ENCODE results near the gene SESTD1.

The SESTD1 gene, protein sequence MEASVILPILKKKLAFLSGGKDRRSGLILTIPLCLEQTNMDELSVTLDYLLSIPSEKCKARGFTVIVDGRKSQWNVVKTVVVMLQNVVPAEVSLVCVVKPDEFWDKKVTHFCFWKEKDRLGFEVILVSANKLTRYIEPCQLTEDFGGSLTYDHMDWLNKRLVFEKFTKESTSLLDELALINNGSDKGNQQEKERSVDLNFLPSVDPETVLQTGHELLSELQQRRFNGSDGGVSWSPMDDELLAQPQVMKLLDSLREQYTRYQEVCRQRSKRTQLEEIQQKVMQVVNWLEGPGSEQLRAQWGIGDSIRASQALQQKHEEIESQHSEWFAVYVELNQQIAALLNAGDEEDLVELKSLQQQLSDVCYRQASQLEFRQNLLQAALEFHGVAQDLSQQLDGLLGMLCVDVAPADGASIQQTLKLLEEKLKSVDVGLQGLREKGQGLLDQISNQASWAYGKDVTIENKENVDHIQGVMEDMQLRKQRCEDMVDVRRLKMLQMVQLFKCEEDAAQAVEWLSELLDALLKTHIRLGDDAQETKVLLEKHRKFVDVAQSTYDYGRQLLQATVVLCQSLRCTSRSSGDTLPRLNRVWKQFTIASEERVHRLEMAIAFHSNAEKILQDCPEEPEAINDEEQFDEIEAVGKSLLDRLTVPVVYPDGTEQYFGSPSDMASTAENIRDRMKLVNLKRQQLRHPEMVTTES

DNA sequence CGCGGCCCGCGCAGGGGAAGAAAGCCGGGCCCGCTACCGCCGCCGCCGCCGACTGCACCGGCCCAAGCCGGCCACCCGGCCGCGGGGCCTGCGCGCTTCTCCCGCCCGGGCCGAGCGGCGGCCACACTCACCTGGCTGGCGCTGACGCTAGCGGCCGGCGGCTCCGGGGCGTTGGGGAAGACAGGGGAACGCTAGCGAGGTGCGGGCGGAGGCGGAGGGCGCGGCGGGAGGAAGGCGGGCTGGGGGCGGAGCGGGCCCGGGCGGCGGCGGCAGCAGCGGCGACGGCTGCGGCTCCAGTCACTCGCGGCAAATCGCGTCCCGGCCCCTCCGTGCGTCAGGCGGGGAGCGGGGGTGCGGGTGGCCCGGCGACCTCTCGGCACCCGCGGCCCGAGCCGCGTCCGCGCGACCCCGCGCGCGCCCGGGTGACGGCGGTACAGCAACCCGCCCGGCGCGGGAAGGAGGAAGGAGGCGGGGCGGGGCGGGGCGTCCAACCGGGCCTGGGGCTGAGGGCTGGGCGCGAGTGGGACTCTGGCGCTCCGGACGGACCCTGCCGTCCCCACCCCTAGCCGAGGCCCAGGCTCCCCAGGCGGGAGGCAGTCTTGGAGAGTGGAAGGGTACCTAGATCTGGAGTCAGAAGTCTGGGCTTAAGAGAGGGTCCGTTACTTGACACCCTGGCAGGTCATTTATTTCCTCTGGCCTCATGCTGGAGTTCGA lies at the start of gene SESTD1:
Gene SESTD1, minus strand, starts transcription at position 465 of the 714 bp plus-strand sequence. CDS start 72,991 bp downstream, outside the sequence.
- DNase-seq: peak; percentile 50
- in situ Hi-C loops (cut with HindIII; ENCODE audit: low pct_ligation_motif_present, low pct_unique_long_range_greater_than_20kb, low sequenced_read_pairs): no loop called here

DNA sequence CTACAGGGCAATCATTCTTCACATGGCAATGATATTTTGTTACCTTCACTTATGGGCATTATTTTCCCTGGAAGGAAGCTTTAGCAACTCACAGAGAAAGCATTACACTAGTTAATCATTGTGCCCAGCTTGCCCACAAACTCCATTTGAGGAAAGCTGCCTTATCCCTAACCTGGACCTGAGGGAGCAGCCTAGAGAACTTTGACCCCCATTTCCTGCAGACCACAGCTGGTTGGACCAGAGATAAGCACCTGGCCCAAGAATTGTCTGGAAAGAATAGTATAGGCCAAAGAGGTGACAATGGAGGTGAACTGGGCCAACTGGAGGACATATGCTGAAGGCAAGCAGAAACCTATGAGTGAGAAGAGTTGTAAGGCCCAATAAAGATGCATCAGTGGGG lies 48.4 kb upstream of the SESTD1 start:
- no peak for DNase-seq
- in situ Hi-C loops (cut with HindIII; ENCODE audit: low pct_ligation_motif_present, low pct_unique_long_range_greater_than_20kb, low sequenced_read_pairs): no loop called here

DNA sequence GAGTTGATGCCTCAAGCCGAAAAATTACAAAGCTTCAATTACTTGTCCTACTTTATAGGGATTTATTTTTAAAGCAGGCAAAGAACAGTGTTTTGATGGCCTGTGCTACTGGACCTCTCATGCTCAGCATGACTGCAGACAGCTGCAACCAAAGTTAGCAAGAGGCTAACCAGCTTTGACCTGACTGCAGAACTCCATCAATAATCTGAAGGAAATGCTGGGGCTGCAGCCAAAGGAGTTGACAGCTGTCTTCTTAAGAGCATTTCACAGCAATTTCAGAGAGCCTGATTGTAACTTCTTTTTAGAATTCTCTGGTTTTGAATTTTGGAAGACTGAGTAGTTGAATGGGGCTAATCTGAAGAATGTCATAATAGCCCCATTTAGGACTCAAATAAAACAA lies 46.5 kb upstream of the SESTD1 start:
- no peak for DNase-seq
- in situ Hi-C loops (cut with HindIII; ENCODE audit: low pct_ligation_motif_present, low pct_unique_long_range_greater_than_20kb, low sequenced_read_pairs): no loop called here

DNA sequence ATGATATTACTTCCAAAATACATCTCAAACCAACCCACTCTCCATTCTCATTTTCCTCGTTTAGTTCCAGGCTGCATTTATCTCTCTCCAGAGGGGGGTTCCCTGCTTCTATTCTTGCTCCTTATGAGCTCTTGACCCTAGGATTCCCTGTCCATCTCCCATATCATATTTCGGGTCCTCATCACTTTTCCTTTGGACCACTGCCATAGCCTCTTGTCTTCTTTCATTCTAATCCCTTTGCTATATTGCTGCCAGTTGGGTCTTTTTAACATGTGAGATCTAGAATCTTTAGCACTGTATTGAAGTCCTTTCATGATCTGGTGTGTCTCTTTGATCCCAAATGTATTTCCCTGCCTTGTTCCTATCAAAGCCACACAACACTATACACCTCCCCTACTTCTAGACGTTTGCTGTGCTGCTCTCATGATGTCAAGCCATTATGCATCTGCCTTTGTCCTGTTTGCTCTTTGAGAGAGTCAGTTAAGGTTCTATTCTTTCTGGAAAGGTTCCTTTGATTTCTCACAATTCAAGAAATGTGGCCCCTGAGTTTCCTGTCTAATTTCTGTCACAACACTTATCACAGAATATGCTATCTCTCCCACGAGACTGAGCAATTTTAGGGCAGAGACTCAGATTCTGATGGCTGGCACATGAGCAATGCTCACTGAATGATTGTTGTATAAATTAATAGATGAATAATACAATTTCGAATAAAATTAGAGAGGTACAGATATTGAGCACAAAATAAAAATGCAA lies 43.2 kb upstream of the SESTD1 start:
- no peak for DNase-seq
- in situ Hi-C loops (cut with HindIII; ENCODE audit: low pct_ligation_motif_present, low pct_unique_long_range_greater_than_20kb, low sequenced_read_pairs): no loop called here

DNA sequence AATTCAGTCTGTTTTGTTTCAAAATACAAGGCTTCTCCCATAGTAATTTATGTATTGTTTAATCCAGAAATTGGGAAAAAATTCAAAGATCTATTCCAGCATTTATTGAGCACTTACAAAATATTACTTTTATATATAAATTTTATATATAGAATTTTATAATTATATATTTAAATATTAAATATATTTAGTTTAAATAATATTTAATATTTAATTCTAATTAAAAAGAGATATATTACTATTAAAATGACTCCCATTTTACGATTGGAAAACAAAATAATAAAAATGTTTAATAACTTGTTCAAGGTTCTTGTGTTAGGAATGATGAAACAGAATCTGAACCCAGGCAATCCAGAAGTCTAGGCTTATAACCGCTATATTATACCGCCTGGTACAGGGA lies 40.5 kb upstream of the SESTD1 start:
- in situ Hi-C loops (cut with HindIII; ENCODE audit: low pct_ligation_motif_present, low pct_unique_long_range_greater_than_20kb, low sequenced_read_pairs): no loop called here
- DNase-seq: no peak

DNA sequence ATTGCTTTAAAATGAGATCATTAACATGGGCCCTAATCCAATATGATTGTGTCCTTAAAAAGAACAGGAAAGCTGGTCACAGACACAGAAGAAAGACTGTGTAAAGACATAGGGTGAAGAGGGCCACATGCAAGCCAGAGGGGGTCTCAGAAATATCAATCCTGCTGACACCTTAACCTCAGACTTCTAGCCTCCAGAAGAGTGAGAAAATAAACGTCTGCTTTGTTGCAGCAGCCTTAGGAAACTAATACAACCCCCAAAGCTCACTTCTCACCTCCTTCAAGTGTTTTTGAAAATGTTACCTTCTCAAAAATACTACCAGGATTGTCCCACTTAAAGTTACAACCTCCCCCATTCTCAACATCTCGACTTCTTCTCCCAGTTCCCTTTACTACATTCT lies 39.8 kb upstream of the SESTD1 start:
- DNase-seq: no peak
- in situ Hi-C loops (cut with HindIII; ENCODE audit: low pct_ligation_motif_present, low pct_unique_long_range_greater_than_20kb, low sequenced_read_pairs): no loop called here

DNA sequence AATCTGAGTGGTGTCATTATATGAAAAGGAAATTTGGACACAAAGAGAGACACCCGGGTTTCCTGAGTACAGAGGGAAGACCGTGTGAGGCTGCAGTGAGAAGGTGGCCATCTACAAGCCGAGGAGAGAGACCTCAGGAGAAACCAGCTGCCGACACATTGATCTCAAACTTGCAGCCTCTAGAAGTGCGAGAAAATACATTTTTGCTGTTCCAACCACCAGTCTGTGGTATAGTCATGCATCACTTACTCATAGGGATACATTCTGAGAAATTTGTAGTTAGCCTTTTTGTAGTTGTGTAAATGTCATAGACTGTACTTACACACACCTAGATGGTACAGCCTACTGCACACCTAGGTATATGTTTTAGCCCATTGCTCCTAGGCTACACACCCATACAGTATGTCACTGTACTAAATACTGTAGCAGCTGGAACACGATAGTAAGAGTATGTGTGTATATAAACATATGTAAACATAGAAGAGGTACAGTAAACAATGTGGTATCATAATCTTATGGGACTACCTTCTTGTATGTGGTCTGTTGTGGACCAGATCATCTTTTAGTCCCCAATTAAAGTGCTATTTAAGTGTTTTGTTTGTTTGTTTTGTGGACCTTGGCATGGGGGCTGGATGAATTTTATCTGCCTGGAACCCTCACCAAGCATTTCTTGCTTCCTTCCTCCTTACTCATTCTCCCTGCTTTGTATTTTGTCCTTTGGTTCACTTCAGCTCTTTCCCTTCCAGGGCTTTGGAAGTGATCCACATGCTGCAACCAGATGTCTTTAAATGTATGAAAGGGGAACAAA lies 38.3 kb upstream of the SESTD1 start:
- in situ Hi-C loops (cut with HindIII; ENCODE audit: low pct_ligation_motif_present, low pct_unique_long_range_greater_than_20kb, low sequenced_read_pairs): no loop called here
- no peak for DNase-seq

DNA sequence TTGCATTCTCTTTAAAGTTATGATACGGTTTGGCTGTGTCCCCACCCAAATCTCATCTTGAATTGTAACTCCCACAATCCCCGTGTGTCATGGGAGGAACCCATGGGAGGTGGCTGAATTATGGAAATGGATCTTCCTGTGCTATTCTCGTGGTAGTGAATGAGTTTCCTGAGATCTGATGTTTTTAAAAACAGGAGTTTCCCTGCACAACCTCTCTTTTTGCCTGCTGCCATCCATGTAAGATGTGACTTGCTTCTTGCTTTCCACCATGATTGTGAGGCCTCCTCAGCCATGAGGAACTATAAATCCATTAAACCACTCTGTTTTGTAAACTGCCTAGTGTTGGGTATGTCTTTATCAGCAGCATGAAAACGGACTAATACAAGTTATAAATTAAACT lies 37.5 kb upstream of the SESTD1 start:
- DNase-seq: no peak
- in situ Hi-C loops (cut with HindIII; ENCODE audit: low pct_ligation_motif_present, low pct_unique_long_range_greater_than_20kb, low sequenced_read_pairs): no loop called here

DNA sequence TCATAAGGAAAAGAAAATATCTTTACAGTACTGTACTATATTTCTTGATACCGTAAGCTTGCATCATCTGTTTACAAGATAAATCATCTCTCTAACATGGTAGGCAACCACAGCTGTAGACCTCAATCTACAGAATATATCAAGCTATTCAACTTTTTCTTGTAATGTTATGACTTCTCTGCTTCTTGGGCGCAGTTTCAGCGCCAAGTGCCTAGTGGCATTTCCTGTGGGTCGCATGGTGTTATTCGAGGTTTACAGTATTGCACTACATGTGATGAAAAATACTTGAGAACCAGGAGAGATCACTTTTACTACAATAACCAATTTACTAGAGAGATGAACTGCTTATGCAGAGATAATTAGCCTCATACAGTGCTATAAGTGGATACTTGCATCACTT lies 34.0 kb upstream of the SESTD1 start:
- in situ Hi-C loops (cut with HindIII; ENCODE audit: low pct_ligation_motif_present, low pct_unique_long_range_greater_than_20kb, low sequenced_read_pairs): no loop called here
- DNase-seq: no peak

DNA sequence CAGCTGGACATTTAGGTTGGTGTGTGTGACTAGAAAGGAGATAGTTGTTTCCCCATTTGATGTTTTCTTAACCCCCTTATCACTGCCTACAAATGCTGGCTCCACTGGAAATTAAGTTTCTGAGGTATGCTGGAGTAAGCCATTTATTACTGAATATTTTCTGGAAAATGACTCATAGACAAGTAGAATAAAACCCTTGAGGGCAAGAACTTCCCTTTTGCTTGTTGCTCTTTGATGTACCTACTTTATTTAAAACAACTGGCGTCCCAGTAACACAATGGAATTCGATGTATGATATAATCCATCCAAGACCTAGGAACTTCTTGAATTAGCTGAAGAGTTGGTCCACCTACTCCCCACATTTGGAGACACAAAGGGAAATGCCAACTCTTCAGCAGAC lies 33.3 kb upstream of the SESTD1 start:
- in situ Hi-C loops (cut with HindIII; ENCODE audit: low pct_ligation_motif_present, low pct_unique_long_range_greater_than_20kb, low sequenced_read_pairs): no loop called here
- no peak for DNase-seq

DNA sequence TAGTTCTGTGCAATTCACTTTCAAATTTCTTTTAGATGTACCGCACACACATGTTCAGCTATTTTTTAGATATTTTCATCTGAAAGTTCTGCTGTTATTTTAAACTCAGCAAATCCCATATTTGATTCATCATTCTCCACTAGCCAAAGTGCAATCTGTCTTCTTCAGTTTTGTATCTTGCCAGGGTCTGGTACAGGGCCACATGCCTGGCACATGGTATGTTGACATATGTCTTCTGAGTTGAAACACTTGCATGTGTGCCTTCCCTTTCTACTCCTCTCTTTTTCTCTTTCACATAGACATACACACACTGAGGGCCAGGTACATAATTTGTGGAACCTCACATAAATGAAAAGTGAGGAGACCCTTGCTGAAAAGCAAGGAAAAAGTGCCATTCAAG lies 25.7 kb upstream of the SESTD1 start:
- no peak for DNase-seq
- in situ Hi-C loops (cut with HindIII; ENCODE audit: low pct_ligation_motif_present, low pct_unique_long_range_greater_than_20kb, low sequenced_read_pairs): no loop called here

DNA sequence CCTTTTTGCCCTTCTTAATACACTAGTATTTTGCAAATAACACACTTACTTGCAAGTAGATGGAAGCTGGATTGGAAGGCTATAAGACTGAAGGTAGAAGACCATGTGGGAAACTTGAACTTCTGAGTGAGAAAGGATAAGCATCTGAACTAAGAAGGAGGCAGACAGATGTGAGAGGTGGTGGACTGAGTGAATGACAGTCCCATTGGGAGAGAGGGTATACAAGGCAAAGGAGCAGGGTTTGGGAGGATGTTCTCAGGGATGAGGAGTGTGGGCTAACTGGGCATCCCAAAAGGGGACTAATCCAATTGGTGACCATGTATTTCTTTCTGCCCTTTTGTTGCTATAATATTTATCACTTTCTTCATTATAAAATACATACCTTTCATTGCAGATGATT lies 20.4 kb upstream of the SESTD1 start:
- DNase-seq: no peak
- in situ Hi-C loops (cut with HindIII; ENCODE audit: low pct_ligation_motif_present, low pct_unique_long_range_greater_than_20kb, low sequenced_read_pairs): no loop called here

DNA sequence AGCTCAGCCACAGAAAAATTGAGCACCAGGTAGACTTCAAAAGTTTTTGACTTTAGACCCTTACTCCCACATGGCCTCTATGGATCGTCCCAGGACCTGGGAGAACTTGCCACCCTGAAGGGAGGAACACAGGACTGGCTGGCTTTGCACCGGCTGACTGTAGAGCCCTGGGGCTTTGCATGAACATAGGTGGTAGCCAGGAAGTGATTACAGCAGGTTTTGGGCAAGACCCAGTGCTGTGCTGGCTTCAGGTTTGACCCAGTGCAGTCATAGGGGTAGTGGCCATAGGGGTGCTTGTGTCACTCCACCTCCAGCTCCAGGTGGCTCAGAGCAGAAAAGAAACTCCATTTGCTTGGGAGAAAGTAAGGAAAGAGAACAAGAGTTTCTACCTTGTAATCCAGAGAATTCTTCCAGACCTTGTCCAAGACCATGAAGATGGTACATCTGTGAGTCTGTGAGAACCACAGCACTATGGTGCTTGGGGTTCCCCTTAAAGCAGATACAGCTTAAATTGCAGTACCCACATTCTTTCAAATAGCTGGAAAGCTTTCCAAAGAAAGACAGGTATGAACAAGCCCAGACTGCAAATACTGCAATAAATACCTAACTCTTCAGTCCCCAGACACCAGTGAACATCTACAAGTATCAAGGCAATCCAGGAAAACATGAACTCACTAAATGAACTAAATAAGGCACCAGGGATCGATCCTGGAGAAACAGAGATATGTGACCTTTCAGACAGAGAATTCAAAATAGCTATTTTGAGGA lies 13.0 kb upstream of the SESTD1 start:
- in situ Hi-C loops (cut with HindIII; ENCODE audit: low pct_ligation_motif_present, low pct_unique_long_range_greater_than_20kb, low sequenced_read_pairs): no loop called here
- no peak for DNase-seq

DNA sequence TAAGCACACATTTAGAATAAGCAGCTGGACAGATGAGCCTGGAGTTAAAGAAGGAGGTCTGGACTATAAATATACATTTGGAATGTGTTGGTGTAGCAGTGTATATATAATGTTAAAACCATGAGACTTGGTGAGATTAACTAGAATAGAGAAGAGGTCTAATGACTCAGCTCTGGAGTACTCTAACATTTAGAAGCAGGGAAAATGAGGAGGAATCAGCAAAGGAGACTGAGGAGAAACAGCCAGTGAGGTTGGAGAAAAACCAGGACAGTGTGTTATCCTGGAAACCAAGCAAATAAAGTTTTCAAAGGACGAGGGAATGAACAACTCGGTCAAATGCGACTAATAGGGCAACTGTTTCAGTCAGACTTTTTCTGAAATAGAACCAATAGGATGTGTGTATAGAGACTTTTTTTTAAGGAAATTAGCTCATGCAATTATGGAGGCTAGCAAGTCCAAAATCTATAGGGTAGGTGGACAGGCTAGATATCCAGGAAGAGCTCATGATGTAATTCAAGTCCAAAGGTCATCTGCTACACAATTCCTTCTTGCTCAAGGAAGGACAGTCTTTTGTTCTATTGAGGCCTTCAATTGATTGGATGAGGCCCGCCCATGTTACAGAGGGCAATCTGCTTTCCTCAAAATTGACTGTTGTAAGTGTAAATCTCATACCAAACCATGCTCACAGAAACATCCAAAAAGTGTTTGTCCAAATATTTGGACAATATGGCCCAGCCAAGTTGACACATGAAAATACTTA lies 10.8 kb upstream of the SESTD1 start:
- in situ Hi-C loops (cut with HindIII; ENCODE audit: low pct_ligation_motif_present, low pct_unique_long_range_greater_than_20kb, low sequenced_read_pairs): no loop called here
- no peak for DNase-seq

DNA sequence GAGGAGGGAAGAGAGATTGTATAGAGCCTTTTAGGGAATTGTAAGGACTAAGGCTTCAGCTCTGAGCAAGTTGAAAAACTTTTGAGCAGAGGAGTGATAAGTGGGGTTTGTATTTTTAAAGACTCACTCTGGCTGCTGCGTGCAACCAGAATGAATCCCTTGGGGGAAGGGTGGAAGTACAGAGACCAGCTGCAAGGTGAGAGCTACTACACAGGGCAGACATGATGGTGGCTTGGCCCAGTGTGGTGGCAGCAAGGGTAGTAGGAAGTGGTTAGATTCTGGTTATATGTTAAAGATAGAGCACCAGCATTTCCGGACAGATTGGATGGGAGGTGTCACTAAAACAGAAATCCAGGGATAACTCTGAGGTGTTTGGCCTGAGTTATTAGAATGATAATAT lies 10.1 kb upstream of the SESTD1 start:
- DNase-seq: no peak
- in situ Hi-C loops (cut with HindIII; ENCODE audit: low pct_ligation_motif_present, low pct_unique_long_range_greater_than_20kb, low sequenced_read_pairs): no loop called here

DNA sequence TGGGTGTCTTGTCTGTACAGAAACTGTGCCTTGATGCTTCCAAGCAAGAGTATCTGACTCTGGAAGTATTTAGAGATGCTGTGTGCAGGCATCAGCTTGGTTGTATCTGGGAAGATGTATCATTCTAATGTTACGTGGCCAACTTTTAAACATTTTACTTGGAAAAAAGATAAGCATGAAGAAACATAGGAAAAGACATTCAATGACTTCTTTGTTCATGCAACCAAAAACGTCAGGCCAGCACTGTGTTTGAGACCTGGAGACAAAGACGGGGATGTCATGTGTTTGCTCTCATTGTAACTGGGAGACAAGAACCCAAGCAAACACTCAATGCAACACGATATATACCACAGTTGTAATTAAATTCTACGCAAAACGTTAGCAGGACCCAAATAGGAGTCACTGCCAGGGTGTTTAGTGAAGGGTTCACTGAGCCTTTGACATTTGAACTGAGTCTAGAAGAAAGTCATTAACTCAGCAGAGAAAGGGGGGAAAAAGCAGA lies 8.9 kb upstream of the SESTD1 start:
- in situ Hi-C loops (cut with HindIII; ENCODE audit: low pct_ligation_motif_present, low pct_unique_long_range_greater_than_20kb, low sequenced_read_pairs): no loop called here
- DNase-seq: no peak
